GM23338 (cell line): ENCODE measurements around the gene SYNE1. TPM values are rescaled to one million over a fixed set of nuclear protein-coding genes. Genes with fewer than 3 reads are reported as not detected.

ENCODE experiments used
- ATAC-seq: fragments of 200-7000 bp; cut with Tn5 transposase; 3 replicates; pipeline ENCODE4 v1.9.1; 2020
- DNase-seq: peaks from one replicate; pipeline ENCODE4 v3.0.0-alpha.2; 2015; ENCODE audit warnings: low spot score
- H2AFZ ChIP-seq: fragments of 200-600 bp; sonication (generic); 2 replicates; pipeline ENCODE4 v1.8.0; 2016; ENCODE audit warnings: antibody characterized with exemption, mild to moderate bottlenecking, moderate library complexity
- H3F3A ChIP-seq: fragments of 200-600 bp; sonication (generic); replicated peaks from 2 replicates; pipeline ENCODE4 v1.8.0; 2017; ENCODE audit warnings: antibody characterized with exemption, mixed run types, low read depth
- H3K27ac ChIP-seq: fragments of 200-600 bp; sonication (generic); 2 replicates; pipeline ENCODE4 v1.6.1; 2016; ENCODE audit warnings: low read depth
- H3K27me3 ChIP-seq: fragments of 200-600 bp; sonication (generic); 2 replicates; pipeline ENCODE4 v1.8.0; 2016; ENCODE audit warnings: mild to moderate bottlenecking, mixed run types, moderate library complexity; ENCODE audit not compliant: insufficient read depth
- H3K36me3 ChIP-seq: fragments of 200-600 bp; sonication (generic); 2 replicates; pipeline ENCODE4 v1.8.0; 2016; ENCODE audit warnings: mild to moderate bottlenecking; ENCODE audit not compliant: insufficient read depth
- H3K4me1 ChIP-seq: fragments of 200-600 bp; sonication (generic); 2 replicates; pipeline ENCODE4 v1.8.0; 2016; ENCODE audit warnings: mild to moderate bottlenecking, moderate library complexity; ENCODE audit not compliant: insufficient read depth
- H3K4me2 ChIP-seq: fragments of 200-600 bp; sonication (generic); 2 replicates; pipeline ENCODE4 v1.7.1; 2017; ENCODE audit warnings: mixed run types
- H3K4me3 ChIP-seq: fragments of 200-600 bp; sonication (generic); 2 replicates; pipeline ENCODE4 v1.6.1; 2016; ENCODE audit warnings: mixed run types
- H3K79me2 ChIP-seq: fragments of 200-600 bp; sonication (generic); replicated peaks from 2 replicates; pipeline ENCODE4 v1.8.0; 2017; ENCODE audit warnings: mild to moderate bottlenecking; ENCODE audit not compliant: insufficient read depth
- H3K9me2 ChIP-seq: fragments of 200-600 bp; sonication (generic); 2 replicates; pipeline ENCODE4 v1.8.0; 2017; ENCODE audit not compliant: insufficient read depth
- H4K20me1 ChIP-seq: fragments of 200-600 bp; sonication (generic); replicated peaks from 2 replicates; pipeline ENCODE4 v1.8.0; 2017; ENCODE audit warnings: mild to moderate bottlenecking; ENCODE audit not compliant: insufficient read depth
- H3K27ac Mint-ChIP-seq: 2 replicates; pipeline ENCODE4 v1.8.0; 2020; ENCODE audit warnings: inconsistent platforms, mild to moderate bottlenecking, moderate library complexity, mixed read lengths
- H3K27me3 Mint-ChIP-seq: 3 replicates; pipeline ENCODE4 v1.8.0; 2022; ENCODE audit warnings: low read depth, mild to moderate bottlenecking, moderate library complexity, mixed read lengths, inconsistent platforms; ENCODE audit not compliant: insufficient read depth, poor library complexity
- H3K36me3 Mint-ChIP-seq: 3 replicates; pipeline ENCODE4 v1.8.0; 2021; ENCODE audit warnings: low read depth, mild to moderate bottlenecking, inconsistent platforms, moderate library complexity, mixed read lengths
- H3K4me1 Mint-ChIP-seq: 3 replicates; pipeline ENCODE4 v1.8.0; 2020; ENCODE audit warnings: mild to moderate bottlenecking, inconsistent platforms, mixed read lengths
- H3K4me3 Mint-ChIP-seq: 3 replicates; pipeline ENCODE4 v1.8.0; 2021; ENCODE audit warnings: moderate library complexity, mild to moderate bottlenecking, inconsistent platforms, mixed read lengths
- H3K9me3 Mint-ChIP-seq: 3 replicates; pipeline ENCODE4 v1.8.0; 2020; ENCODE audit warnings: moderate library complexity, mild to moderate bottlenecking, inconsistent platforms, mixed read lengths
- EZH2phosphoT487 ChIP-seq: fragments of 200-600 bp; sonication (generic); IDR thresholded peaks from one replicate; pipeline ENCODE4 v1.8.1; 2018; ENCODE audit warnings: antibody characterized with exemption; ENCODE audit not compliant: unreplicated experiment
- JUNB ChIP-seq: IDR thresholded peaks from one replicate; pipeline ENCODE4 v1.6.1; 2016; ENCODE audit warnings: antibody characterized with exemption; ENCODE audit not compliant: unreplicated experiment
- NANOG ChIP-seq: IDR thresholded peaks from 2 replicates; pipeline ENCODE4 v1.6.1; 2016; ENCODE audit warnings: antibody characterized with exemption, borderline replicate concordance
- ZNF114 ChIP-seq: fragments of 250-450 bp; sonication (Bioruptor Pico); IDR thresholded peaks from 2 replicates; pipeline ENCODE4 v1.5.0; 2020; ENCODE audit warnings: mild to moderate bottlenecking, moderate library complexity
- ZNF331 ChIP-seq: fragments of 250-450 bp; sonication (Bioruptor Pico); IDR thresholded peaks from 2 replicates; pipeline ENCODE4 v1.5.0; 2020; ENCODE audit warnings: low read depth, mild to moderate bottlenecking, moderate library complexity
- polyA plus RNA-seq: library from polyadenylated mRNA; unstranded; fragments of >200 nt; fragmentation: Nextera tagmentation; extraction: Ambion mirVana; gene quantifications from 2 replicates; pipeline ENCODE4 v1.2.1, GENCODE V29; 2016
- total RNA-seq: library from RNA; depleted of rRNA; stranded (reverse); fragments of >200 nt; shearing (Covaris generic); gene quantifications from 2 replicates; pipeline ENCODE4 v1.2.3, GENCODE V29; 2014
- TF ChIP-seq, protein P1 (sequence below), 2 experiments: fragments of 200-600 bp in 1 of 2; sonication (generic) in 1 of 2; conservative IDR thresholded peaks; 2 replicates each; pipeline versions ENCODE4 v1.5.1 to v1.6.1; 2016 to 2017; ENCODE audit warnings: antibody characterized with exemption in 2 of 2, low read depth in 2 of 2, mild to moderate bottlenecking in 2 of 2, moderate library complexity in 1 of 2
- TF ChIP-seq, protein P2 (sequence below): IDR thresholded peaks from 2 replicates; pipeline ENCODE4 v1.6.1; 2016; ENCODE audit warnings: antibody characterized with exemption
- TF ChIP-seq, protein P3 (sequence below): fragments of 250-450 bp; sonication (Bioruptor Pico); IDR thresholded peaks from 2 replicates; pipeline ENCODE4 v1.5.0; 2020; ENCODE audit warnings: mild to moderate bottlenecking, moderate library complexity

SYNE1 gene
- total and polyA plus RNA-seq, 2 experiments from 2014 or later, result 3.9 to 13.6 TPM

DNA sequence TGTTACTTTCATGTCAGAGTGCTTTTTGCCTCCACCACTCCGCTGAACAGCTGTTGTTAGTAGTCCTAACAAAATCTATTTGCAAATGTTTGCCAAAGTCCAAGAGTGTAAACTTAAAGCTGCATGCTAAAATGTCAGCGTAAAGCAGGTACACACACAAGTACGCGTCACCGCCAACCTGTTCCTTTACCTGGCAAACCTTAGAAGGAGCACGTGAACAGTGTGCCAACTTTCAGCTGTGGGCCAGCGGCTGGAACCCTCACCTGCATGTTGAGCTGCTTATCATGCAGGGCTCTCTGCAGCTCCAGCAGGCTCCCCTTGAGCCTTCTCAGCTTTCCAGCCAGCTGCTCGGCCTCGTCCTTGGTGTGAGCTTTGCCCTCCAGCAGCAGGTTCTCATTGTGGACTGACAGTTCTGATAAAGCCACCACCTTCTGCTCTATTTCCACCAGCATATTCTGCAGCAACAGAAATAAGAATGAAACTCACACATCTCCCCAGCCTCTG lies 359.3 kb downstream of the SYNE1 start:
- no peaks in the 10 kb centered on the region for H3K27me3 ChIP-seq
- Mint-ChIP-seq H3K27ac (no peak overlapping the region; the same call in 1 of the 2 replicates), H3K4me3 (no peak overlapping the region), H3K36me3 (no peaks in the 10 kb centered on the region), H3K4me1 (no peaks in the 10 kb centered on the region), H3K9me3 (no peaks in the 10 kb centered on the region), H3K27me3 (no peaks in the 10 kb centered on the region)
- H3F3A ChIP-seq, result no peaks in the 10 kb centered on the region
- no peaks in the 10 kb centered on the region for H3K4me1 ChIP-seq
- no peak overlapping the region for H2AFZ ChIP-seq
- no peaks in the 10 kb centered on the region for H3K36me3 ChIP-seq
- no peak overlapping the region for H3K4me2 ChIP-seq
- H3K4me3 ChIP-seq, result no peak overlapping the region
- no peaks in the 10 kb centered on the region for H3K79me2 ChIP-seq
- H3K27ac ChIP-seq, result no peak overlapping the region
- H4K20me1 ChIP-seq, result no peaks in the 10 kb centered on the region
- peak; percentile 48; the same call in 2 of the 3 replicates for ATAC-seq
- DNase-seq, result peak; percentile 4
- no peaks in the 10 kb centered on the region for H3K9me2 ChIP-seq
- TF ChIP-seq, protein P1, sequence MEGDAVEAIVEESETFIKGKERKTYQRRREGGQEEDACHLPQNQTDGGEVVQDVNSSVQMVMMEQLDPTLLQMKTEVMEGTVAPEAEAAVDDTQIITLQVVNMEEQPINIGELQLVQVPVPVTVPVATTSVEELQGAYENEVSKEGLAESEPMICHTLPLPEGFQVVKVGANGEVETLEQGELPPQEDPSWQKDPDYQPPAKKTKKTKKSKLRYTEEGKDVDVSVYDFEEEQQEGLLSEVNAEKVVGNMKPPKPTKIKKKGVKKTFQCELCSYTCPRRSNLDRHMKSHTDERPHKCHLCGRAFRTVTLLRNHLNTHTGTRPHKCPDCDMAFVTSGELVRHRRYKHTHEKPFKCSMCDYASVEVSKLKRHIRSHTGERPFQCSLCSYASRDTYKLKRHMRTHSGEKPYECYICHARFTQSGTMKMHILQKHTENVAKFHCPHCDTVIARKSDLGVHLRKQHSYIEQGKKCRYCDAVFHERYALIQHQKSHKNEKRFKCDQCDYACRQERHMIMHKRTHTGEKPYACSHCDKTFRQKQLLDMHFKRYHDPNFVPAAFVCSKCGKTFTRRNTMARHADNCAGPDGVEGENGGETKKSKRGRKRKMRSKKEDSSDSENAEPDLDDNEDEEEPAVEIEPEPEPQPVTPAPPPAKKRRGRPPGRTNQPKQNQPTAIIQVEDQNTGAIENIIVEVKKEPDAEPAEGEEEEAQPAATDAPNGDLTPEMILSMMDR (conservative IDR thresholded peaks at IDR 0.05; ENCODE audit: low read depth in 2 of 2), result no peak
- TF ChIP-seq, protein P2, sequence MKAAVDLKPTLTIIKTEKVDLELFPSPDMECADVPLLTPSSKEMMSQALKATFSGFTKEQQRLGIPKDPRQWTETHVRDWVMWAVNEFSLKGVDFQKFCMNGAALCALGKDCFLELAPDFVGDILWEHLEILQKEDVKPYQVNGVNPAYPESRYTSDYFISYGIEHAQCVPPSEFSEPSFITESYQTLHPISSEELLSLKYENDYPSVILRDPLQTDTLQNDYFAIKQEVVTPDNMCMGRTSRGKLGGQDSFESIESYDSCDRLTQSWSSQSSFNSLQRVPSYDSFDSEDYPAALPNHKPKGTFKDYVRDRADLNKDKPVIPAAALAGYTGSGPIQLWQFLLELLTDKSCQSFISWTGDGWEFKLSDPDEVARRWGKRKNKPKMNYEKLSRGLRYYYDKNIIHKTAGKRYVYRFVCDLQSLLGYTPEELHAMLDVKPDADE, result no peak
- TF ChIP-seq NANOG (no peak), JUNB (no peak), EZH2phosphoT487 (no peak)

DNA sequence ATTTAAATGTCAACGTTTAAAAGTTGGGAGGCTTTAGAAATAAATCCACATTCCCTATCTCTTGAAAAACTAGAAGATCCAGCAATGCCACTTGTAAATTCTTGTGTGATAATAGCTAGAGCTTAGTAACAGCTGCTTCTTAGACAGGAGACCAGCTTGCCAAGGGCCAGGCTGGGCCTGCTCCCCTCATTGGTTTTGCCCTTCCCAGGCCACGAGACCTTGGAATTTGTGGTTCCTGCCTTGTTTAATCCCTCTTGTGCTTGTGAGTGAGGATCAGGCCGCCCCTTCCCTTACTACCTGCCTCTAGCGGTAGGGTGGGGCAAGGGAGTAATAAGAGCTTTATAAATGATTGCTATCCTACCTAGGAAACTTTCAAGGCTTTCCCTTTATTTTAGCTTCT lies 363.5 kb downstream of the SYNE1 start:
- Mint-ChIP-seq H3K36me3 (no peaks in the 10 kb centered on the region), H3K4me1 (peaks cover 11% of the 10 kb centered on the region), H3K27ac (no peak overlapping the region), H3K27me3 (no peaks in the 10 kb centered on the region), H3K9me3 (no peaks in the 10 kb centered on the region), H3K4me3 (no peak overlapping the region)
- Histone ChIP-seq H3K9me2 (no peaks in the 10 kb centered on the region), H3K27me3 (no peaks in the 10 kb centered on the region), H3K27ac (no peak overlapping the region), H3K4me3 (no peak overlapping the region), H2AFZ (no peak overlapping the region), H3F3A (no peaks in the 10 kb centered on the region), H3K4me1 (peaks cover 5% of the 10 kb centered on the region; the same call in 1 of the 2 replicates), H3K36me3 (no peaks in the 10 kb centered on the region), H3K79me2 (no peaks in the 10 kb centered on the region), H3K4me2 (no peak overlapping the region), H4K20me1 (no peaks in the 10 kb centered on the region)
- DNase-seq (peak; percentile 66), ATAC-seq (peak; percentile 92)
- TF ChIP-seq, protein P3, sequence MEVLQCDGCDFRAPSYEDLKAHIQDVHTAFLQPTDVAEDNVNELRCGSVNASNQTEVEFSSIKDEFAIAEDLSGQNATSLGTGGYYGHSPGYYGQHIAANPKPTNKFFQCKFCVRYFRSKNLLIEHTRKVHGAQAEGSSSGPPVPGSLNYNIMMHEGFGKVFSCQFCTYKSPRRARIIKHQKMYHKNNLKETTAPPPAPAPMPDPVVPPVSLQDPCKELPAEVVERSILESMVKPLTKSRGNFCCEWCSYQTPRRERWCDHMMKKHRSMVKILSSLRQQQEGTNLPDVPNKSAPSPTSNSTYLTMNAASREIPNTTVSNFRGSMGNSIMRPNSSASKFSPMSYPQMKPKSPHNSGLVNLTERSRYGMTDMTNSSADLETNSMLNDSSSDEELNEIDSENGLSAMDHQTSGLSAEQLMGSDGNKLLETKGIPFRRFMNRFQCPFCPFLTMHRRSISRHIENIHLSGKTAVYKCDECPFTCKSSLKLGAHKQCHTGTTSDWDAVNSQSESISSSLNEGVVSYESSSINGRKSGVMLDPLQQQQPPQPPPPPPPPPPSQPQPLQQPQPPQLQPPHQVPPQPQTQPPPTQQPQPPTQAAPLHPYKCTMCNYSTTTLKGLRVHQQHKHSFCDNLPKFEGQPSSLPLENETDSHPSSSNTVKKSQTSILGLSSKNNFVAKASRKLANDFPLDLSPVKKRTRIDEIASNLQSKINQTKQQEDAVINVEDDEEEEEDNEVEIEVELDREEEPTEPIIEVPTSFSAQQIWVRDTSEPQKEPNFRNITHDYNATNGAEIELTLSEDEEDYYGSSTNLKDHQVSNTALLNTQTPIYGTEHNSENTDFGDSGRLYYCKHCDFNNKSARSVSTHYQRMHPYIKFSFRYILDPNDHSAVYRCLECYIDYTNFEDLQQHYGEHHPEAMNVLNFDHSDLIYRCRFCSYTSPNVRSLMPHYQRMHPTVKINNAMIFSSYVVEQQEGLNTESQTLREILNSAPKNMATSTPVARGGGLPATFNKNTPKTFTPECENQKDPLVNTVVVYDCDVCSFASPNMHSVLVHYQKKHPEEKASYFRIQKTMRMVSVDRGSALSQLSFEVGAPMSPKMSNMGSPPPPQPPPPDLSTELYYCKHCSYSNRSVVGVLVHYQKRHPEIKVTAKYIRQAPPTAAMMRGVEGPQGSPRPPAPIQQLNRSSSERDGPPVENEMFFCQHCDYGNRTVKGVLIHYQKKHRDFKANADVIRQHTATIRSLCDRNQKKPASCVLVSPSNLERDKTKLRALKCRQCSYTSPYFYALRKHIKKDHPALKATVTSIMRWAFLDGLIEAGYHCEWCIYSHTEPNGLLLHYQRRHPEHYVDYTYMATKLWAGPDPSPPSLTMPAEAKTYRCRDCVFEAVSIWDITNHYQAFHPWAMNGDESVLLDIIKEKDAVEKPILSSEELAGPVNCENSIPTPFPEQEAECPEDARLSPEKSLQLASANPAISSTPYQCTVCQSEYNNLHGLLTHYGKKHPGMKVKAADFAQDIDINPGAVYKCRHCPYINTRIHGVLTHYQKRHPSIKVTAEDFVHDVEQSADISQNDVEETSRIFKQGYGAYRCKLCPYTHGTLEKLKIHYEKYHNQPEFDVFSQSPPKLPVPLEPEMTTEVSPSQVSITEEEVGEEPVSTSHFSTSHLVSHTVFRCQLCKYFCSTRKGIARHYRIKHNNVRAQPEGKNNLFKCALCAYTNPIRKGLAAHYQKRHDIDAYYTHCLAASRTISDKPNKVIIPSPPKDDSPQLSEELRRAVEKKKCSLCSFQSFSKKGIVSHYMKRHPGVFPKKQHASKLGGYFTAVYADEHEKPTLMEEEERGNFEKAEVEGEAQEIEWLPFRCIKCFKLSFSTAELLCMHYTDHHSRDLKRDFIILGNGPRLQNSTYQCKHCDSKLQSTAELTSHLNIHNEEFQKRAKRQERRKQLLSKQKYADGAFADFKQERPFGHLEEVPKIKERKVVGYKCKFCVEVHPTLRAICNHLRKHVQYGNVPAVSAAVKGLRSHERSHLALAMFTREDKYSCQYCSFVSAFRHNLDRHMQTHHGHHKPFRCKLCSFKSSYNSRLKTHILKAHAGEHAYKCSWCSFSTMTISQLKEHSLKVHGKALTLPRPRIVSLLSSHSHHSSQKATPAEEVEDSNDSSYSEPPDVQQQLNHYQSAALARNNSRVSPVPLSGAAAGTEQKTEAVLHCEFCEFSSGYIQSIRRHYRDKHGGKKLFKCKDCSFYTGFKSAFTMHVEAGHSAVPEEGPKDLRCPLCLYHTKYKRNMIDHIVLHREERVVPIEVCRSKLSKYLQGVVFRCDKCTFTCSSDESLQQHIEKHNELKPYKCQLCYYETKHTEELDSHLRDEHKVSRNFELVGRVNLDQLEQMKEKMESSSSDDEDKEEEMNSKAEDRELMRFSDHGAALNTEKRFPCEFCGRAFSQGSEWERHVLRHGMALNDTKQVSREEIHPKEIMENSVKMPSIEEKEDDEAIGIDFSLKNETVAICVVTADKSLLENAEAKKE, result no peak
- TF ChIP-seq, protein P1 (conservative IDR thresholded peaks at IDR 0.05; ENCODE audit: low read depth in 2 of 2), result peak; percentile 25 to 26; a peak in 2 of 4 replicates
- TF ChIP-seq ZNF331 (CRISPR knock-in tag) (no peak), ZNF114 (CRISPR knock-in tag) (no peak), JUNB (no peak)
